Measurements from ENCODE around the gene SPCS2.

DNA sequence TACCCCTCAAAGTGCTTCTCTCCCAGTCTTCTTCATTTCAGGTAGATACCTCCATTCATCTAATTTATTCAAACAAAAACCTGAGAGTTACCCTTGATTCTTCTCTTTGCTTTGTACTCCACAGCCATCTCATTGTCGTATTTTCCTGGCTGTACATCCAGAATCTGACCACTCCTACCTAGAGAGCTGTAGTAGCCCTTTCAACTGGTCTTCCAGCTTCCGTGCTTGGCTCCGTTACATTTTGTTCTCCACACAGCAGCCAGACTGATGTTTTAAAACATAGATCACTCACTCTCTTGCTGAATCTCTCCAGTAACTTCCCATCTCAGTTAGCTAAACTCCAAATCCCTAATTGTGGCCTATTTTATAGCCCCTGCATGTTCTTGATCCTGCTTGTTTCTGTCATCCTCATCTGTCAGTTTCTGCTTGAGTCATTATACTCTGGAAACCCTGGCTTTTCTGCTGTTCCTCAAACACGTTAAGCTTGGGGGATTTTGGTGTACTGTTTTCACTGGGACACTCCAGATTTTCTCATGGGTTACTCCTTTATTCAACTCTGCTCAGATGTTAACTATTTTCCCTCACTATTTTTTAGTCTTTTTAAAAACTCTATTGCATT lies 7.4 kb downstream of the SPCS2 start:
- no peak for TF ChIP-seq POLR2A (IDR thresholded peaks at IDR 0.05)
- TF ChIP-seq, protein P1, sequence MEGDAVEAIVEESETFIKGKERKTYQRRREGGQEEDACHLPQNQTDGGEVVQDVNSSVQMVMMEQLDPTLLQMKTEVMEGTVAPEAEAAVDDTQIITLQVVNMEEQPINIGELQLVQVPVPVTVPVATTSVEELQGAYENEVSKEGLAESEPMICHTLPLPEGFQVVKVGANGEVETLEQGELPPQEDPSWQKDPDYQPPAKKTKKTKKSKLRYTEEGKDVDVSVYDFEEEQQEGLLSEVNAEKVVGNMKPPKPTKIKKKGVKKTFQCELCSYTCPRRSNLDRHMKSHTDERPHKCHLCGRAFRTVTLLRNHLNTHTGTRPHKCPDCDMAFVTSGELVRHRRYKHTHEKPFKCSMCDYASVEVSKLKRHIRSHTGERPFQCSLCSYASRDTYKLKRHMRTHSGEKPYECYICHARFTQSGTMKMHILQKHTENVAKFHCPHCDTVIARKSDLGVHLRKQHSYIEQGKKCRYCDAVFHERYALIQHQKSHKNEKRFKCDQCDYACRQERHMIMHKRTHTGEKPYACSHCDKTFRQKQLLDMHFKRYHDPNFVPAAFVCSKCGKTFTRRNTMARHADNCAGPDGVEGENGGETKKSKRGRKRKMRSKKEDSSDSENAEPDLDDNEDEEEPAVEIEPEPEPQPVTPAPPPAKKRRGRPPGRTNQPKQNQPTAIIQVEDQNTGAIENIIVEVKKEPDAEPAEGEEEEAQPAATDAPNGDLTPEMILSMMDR (IDR thresholded peaks at IDR 0.05): no peak

Measured in upper lobe of left lung (tissue), 4 donors.